Measurements from ENCODE around the gene SEMA4B. TPM values are rescaled to one million over a fixed set of nuclear protein-coding genes. Genes with fewer than 3 reads are reported as not detected.

Gene SEMA4B
- total RNA-seq, 2 donors from 2014 or later = 26.9 to 38.4 TPM

GRCh38 chr15:90227816-90228772 lies 27.0 kb downstream of the SEMA4B start:
- no peak overlapping the region for H3K27ac ChIP-seq
- no peak for TF ChIP-seq CTCF (IDR thresholded peaks at IDR 0.05)
- peaks cover 59% of the 10 kb centered on the region for H3K36me3 ChIP-seq

DNA sequence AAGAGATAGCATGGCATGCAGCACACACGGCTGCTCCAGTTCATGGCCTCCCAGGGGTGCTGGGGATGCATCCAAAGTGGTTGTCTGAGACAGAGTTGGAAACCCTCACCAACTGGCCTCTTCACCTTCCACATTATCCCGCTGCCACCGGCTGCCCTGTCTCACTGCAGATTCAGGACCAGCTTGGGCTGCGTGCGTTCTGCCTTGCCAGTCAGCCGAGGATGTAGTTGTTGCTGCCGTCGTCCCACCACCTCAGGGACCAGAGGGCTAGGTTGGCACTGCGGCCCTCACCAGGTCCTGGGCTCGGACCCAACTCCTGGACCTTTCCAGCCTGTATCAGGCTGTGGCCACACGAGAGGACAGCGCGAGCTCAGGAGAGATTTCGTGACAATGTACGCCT lies 27.8 kb downstream of the SEMA4B start:
- no peak overlapping the region for H3K27ac ChIP-seq
- TF ChIP-seq CTCF (IDR thresholded peaks at IDR 0.05) = no peak
- ATAC-seq (ENCODE audit: insufficient number of reproducible peaks, low FRiP score, low read depth) = no peak

More at GRCh38 chr15:90227816-90228772, 27.0 kb downstream of the SEMA4B start:
- no peak overlapping the region for H3K4me3 ChIP-seq
- no peaks in the 10 kb centered on the region for H3K27me3 ChIP-seq (replicated peaks; ENCODE audit: insufficient read depth)
- no peak for ATAC-seq (ENCODE audit: insufficient number of reproducible peaks, low FRiP score, low read depth)
- DNase-seq (ENCODE audit: low spot score) = no peak
- H3K4me1 ChIP-seq (ENCODE audit: control insufficient read depth in 1 of 2, low read depth in 2 of 2) = peaks cover 21 to 31% of the 10 kb centered on the region in 2 donors
- no peaks in the 10 kb centered on the region for H3K9me3 ChIP-seq

GRCh38 chr15:90230071-90230494 lies 29.0 kb downstream of the SEMA4B start:
- H3K27ac ChIP-seq = no peak overlapping the region
- no peak for TF ChIP-seq CTCF (IDR thresholded peaks at IDR 0.05)
- H3K4me3 ChIP-seq = no peak overlapping the region
- ATAC-seq (ENCODE audit: insufficient number of reproducible peaks, low FRiP score, low read depth) (no peak), DNase-seq (ENCODE audit: low spot score) (no peak)
- H3K27me3 ChIP-seq (replicated peaks; ENCODE audit: insufficient read depth) = no peaks in the 10 kb centered on the region
- no peaks in the 10 kb centered on the region for H3K9me3 ChIP-seq
- peaks cover 39% of the 10 kb centered on the region for H3K36me3 ChIP-seq
- peaks cover 27 to 39% of the 10 kb centered on the region in 2 donors for H3K4me1 ChIP-seq (ENCODE audit: control insufficient read depth in 1 of 2, low read depth in 2 of 2)

More for the DNA sequence above, 27.8 kb downstream of the SEMA4B start:
- Histone ChIP-seq H3K36me3 (peaks cover 51% of the 10 kb centered on the region), H3K4me1 (ENCODE audit: control insufficient read depth in 1 of 2, low read depth in 2 of 2) (peaks cover 21 to 33% of the 10 kb centered on the region in 2 donors), H3K4me3 (no peak overlapping the region), H3K27me3 (replicated peaks; ENCODE audit: insufficient read depth) (no peaks in the 10 kb centered on the region), H3K9me3 (no peaks in the 10 kb centered on the region)
- no peak for DNase-seq (ENCODE audit: low spot score)

GRCh38 chr15:90230610-90231009 lies 29.5 kb downstream of the SEMA4B start:
- Histone ChIP-seq H3K27me3 (replicated peaks; ENCODE audit: insufficient read depth) (no peaks in the 10 kb centered on the region), H3K27ac (no peak overlapping the region), H3K4me3 (no peak overlapping the region), H3K9me3 (no peaks in the 10 kb centered on the region), H3K4me1 (ENCODE audit: control insufficient read depth in 1 of 2, low read depth in 2 of 2) (peaks cover 27 to 39% of the 10 kb centered on the region in 2 donors), H3K36me3 (peaks cover 35% of the 10 kb centered on the region)
- no peak for DNase-seq (ENCODE audit: low spot score)
- TF ChIP-seq CTCF (IDR thresholded peaks at IDR 0.05) = no peak
- no peak for ATAC-seq (ENCODE audit: insufficient number of reproducible peaks, low FRiP score, low read depth)

All from thoracic aorta (tissue), 2 donors.